HG02798 (cell line): Measurements from ENCODE around the gene KDM3A.

Experiments
- ATAC-seq: cut with Tn5 transposase; IDR thresholded peaks from one replicate; pipeline ENCODE4 v1.9.1; 2021; ENCODE audit warnings: mild to moderate bottlenecking; ENCODE audit not compliant: unreplicated experiment, poor library complexity

KDM3A gene

DNA sequence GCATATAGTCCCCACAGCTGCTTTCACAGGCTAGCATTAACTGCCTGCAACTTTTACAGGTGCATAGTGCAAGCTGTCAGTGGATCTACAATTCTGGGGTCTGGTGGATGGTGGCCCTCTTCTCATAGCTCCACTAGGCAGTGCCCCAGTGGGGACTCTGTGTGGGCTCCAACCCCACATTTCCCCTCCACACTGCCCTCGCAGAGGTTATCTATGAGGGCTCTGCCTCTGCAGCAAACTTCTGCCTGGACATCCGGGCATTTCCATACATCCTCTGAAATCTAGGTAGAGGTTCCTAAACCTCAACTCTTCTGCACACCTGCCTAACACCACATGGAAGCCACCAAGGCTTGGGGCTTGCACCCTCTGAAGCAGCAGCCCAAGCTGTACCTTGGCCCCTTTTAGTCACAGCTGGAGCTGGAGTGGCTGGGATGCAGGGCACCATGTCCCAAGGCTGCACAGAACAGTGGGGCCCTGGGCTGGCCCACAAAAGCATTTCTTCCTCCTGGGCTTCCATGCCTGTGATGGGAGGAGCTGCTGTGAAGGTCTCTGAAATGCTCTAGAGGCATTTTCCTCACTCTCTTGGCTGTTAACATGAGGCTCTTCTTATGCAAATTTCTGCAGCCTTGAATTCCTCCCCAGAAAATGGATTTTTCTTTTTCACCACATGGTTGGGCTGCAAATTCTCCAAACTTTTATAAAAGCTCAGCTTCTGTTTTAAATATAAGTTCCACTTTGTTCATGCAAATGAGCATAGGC is 59.3 kb downstream of the KDM3A start:
- ATAC-seq, result no peak

DNA sequence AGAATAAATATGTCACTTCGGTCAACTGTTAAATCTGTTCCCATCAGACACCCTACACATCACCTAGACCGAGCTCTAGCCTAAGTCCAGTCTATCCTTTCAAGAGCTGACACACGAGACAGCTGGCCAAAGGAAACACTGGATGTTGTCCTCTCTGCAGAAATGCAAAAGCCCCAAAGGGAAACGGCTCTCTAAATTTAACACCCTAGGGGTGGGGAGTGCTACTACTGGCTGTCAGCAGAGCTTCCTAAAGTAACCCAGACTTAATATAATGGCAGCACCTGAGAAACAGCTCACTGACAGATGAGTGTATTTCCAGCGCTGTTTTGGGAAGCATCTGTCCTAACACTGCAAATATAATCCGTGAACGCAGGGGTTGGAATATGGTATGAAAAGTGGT is 66.4 kb downstream of the KDM3A start:
- ATAC-seq, result no peak

DNA sequence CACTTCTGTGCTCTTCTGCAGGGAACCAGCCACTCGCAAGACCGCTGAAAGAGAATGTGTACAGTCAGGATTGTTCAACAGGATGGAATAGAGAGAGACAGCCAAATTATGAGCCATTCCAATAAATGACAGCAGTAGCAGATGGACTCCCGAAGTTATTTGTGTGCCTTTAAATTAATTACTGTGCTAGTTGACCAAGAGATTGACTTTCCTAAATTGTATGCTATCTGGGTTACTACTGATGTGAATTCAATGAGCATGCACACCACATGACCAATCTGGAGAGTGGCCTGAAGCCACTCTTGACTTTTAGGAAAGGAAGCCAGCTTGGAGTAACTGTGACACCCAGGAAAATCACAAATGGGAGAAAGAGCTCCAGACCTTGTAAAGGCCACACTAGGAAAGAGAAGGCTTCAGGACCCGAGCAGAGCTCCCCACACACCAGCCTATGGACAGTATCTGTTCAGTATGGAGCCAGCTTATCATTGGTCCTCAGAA is 69.3 kb downstream of the KDM3A start:
- ATAC-seq, result no peak

DNA sequence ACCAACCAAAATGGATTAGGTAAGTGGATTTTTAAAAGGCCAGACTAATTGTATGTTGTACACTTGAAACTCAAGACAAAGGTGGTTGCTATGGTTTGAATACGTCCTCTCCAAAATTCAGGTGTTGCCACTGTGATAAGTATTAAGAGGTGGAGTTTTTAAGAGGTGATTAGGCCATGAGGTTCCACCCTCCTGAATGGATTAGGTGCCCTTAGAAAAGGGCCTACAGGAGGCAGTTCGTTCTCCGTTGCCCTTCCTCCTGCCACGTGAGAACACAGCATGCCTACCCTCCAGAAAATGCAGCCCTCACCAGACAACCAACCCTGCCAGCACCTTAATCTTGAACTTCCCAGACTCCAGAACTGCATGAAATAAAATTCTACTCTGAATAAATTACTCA is 70.9 kb downstream of the KDM3A start:
- ATAC-seq, result no peak

DNA sequence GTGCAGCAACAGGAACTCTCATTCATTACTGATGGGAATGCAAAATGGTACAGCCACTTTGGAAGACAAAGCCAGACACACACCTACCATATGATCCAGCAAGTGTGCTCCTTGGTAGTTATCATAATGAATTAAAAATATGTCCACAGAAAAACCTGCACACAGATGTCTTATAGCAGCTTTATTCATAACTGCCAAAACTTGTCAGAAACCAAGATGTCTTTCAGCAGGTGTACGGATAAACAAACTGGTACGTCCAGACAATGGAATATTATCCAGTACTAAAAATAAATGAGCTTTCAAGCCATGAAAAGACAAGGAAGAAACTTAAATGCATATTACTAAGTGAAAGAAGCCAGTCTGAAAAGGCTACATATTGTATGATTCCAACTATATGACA is 71.7 kb downstream of the KDM3A start:
- ATAC-seq, result no peak

DNA sequence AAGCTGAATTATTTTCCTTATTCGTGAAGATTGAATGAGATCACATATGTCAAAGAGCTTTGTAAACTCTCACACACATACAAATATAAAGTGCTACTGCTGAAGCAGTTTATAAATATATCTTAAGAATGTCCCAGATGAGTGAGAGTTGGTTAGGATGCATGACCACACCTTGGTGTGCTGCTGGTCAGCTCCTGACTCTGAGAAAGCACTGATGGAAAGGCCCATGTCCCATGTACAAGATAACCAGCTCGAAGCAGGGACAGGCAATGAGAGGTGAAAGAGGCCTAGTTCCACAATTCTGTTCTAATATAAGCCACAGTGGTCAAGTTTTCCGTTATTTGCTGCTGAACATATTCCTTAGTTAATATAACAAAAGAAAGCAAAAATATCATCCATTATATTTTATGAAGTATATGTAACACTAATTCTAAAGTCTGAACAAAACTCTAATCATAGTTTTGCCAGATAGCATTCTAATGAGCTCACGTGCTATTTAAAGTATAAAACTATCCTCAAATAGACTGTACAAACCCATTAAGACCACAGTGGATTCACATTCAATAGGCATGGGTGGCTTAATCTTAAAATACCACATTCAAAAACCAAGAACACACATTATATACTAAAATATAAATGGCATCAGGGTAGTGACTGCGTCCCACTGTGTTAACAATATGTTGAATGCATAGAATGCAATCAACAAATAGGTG is 72.9 kb downstream of the KDM3A start:
- no peak for ATAC-seq

DNA sequence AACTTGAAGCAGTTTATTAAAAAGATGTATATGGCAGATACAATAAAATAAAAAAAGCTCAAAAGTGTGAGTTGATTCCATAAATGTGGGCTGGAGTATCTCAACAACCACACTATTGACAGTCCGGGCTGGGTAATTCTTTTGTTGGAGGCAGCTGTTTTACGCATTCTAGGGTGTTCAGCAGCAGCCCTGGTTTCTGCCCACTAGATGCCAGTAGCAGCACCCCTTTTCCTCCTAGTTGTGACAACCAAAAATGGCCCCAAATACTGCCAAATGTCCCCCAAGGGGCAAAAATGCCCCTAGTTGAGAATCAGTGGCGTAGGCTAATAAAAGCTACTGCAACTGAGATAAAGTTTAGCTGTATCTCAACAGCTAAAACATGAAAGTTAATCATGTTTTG is 77.3 kb downstream of the KDM3A start:
- no peak for ATAC-seq

DNA sequence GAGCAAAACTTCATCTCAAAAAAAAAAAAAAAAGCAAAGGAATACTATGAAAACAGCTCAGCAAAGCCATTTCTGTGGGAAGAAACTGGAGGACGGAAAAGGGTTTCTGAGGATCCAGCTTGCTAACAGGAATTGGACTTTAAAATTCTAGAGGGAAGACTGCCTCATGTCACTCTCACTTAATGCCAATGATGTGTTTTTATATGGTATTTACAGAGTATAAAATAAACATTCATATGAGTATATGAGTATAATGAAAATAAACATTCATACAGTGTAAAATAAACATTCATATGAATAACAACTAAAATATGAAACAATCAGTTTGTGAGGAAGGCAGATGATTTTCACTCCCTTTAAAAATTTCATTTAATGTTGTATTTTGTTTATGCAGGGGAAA is 78.2 kb downstream of the KDM3A start:
- no peak for ATAC-seq

DNA sequence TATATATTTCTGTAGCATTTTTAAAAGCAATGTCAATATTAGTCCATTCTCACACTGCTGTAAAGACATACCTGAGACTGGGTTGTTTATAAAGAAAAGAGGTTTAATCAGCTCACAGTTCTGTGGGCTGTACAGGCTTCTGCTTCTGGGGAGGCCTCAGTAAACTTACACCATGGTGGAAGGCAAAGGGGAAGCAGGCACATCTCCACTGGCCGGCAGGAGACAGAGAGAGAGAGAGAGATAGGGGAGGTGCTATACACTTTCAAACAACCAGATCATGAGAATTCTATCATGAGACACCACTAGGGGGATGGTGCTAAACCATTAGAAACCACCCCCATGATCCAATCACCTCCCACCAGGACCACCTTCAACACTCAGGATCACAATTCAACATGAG is 79.0 kb downstream of the KDM3A start:
- no peak for ATAC-seq

DNA sequence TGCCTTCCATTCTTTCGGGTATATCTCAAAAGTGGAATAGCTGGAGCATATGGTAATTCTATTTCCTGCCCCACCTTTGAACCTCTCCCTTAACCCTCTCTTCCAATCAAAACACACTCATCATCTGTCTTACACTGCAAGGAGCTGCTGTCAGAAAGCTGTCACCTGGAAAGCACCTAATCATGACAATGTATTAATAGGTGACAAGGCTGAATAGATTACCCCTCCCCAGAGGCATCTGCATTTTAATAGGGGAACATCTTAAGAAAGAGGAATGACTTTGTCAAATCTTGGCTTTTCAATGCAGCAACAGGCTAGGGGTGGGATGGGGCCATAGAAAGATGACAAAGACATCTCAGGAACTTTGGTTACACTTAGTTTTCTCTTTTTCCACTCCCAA is 80.8 kb downstream of the KDM3A start:
- no peak for ATAC-seq

DNA sequence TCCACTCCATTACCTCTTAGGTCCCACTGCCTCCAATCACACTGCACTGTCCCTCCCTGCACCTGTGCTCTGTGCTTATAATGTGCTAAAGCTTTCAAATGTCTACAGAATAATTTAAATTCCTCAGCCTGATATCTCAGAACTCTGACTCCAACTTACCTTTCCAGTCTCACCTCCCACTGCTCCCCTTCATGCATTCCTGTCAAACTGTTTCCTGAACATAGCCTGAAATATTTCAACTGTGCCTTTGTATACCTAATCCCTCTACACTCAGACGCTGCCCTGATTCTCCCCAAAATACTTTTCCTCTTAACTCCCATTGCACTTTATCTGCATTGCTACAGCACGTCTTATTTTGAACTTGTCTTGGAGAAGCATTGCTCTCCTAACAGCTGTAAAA is 81.5 kb downstream of the KDM3A start:
- no peak for ATAC-seq

DNA sequence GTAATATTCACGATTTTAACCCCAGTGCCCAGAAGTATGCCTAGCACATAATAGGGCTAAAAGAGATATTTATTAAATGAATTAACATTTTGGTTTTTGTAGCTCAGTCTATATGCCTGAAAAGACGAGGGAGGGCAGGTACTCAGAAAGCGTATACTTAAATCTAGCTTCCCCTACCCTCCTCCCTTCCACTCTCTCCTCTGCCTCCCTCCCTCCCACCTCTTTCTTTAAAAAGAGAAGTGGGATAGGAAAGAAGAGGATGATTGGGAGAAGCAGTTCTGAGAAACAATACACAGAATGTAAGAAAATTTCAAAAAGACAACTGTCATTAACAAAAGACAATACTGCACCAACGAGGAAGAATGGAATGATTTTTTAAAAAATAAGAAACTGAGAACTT is 82.3 kb downstream of the KDM3A start:
- no peak for ATAC-seq

DNA sequence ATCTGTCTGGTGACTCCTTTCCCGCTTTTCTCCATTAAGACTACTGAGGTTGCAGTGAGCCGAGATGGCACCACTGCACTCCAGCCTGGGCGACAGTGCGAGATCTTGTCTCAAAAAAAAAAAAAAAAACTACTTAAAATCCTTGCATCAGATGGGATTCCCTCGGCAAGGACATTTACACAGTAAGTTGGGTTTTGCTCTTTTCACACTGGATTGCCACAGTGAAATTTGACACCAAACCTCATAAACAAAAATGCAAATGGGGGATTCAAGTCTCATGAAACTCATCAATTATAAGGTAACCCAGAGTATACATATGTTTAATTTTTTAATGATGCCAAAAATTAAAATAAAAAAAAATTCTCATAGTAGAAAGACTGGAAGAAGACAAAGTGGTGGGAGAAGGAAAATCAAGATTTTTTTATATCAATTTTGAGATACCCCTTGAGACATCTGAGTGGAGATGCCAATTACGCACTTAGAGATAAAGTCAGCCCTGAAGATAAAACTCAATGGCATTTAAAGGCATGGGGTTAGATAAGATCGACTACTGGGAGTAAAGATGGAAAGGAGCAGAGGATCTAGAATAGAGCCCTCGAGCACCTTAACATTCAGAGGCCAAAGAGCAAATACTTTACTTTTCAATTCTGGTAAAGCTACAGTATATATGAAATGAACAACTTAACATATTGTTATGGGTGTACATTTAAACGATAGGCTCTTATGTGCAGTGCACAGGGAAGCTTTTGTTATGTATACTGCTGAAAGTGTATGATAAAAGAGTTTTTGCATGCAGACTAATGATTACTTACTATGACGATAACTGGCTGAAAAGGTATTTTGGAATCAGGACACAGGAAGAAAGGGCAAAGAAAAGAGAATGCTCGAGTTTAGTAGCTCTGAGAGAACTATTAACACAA is 84.5 kb downstream of the KDM3A start:
- ATAC-seq, result no peak

DNA sequence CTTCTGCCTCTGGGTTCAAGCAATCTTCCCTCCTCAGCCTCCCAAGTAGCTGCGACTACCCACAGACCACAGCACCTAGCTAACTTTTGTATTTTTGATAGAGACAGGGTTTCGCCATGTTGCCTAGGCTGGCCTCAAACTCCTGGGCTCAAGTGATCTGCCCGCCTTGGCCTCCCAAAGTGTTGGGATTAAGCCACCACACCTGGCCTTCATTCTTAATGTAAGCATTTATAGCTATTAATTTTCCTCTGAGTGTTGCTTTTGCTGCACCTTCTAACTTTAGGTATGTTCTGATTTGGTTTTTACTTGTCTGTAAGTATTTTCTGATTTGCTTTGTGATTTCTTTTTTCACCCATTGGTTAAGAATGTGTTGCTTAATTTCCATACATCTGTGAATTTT is 92.4 kb downstream of the KDM3A start:
- ATAC-seq, result no peak

DNA sequence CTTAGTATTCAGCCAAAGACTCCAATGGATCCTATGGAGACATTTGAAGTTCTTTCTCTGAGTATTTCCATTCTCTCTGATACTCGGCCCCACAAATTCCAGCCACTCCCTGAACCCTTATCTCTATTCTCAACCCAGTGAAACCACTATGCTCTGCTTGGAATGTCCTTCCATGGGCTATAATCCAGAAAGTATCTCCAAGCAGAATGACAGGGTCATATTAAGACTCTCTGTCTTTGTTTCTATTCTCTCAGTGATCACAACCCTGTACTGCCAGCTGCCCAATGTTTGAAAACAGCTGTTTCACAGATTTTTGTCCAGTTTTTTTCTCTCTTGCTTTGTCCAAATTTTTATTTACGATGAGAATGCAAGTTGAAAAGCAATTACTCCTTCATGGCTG is 100.2 kb downstream of the KDM3A start:
- ATAC-seq, result no peak
